Heart left ventricle (tissue), 16 donors: ENCODE data around the gene ORM1. TPM values are rescaled to one million over a fixed set of nuclear protein-coding genes. Genes with fewer than 3 reads are reported as not detected.

ENCODE experiments used
- ATAC-seq, 4 donors: fragments of 200-7000 bp; cut with Tn5 transposase; one replicate each; pipeline ENCODE4 v1.9.1; 2020 to 2022; ENCODE audit warnings: moderate library complexity in 4 of 4, mild to moderate bottlenecking in 3 of 4, moderate number of reproducible peaks in 1 of 4
- DNase-seq, 5 donors: peaks; one replicate each; pipeline ENCODE4 v3.0.0-alpha.2; 2020
- H3K27ac ChIP-seq, 12 donors: fragments of 200-600 bp; sonication (generic) in 4 of 12; one replicate each; pipeline versions ENCODE4 v1.5.0 to v1.8.0; 2016 to 2022; ENCODE audit warnings: mild to moderate bottlenecking in 2 of 12
- H3K27me3 ChIP-seq, 9 donors: fragments of 200-600 bp; sonication (generic) in 2 of 9; one replicate each; pipeline versions ENCODE4 v1.5.1 to v1.8.0; 2016 to 2022; ENCODE audit warnings: mild to moderate bottlenecking in 3 of 9
- H3K36me3 ChIP-seq, 9 donors: fragments of 200-600 bp; sonication (generic) in 2 of 9; one replicate each; pipeline versions ENCODE4 v1.5.0 to v1.8.0; 2018 to 2022; ENCODE audit warnings: mild to moderate bottlenecking in 2 of 9
- H3K4me1 ChIP-seq, 12 donors: fragments of 200-600 bp; sonication (generic) in 4 of 12; one replicate each; pipeline versions ENCODE4 v1.5.0 to v1.8.0; 2016 to 2022; ENCODE audit warnings: mild to moderate bottlenecking in 3 of 12
- H3K4me3 ChIP-seq, 12 donors: fragments of 200-600 bp; sonication (generic) in 4 of 12; one replicate each; pipeline versions ENCODE4 v1.5.0 to v1.8.0; 2017 to 2022; ENCODE audit warnings: mild to moderate bottlenecking in 9 of 12, moderate library complexity in 4 of 12
- H3K9me3 ChIP-seq, 12 donors: fragments of 200-600 bp; sonication (generic) in 4 of 12; one replicate each; pipeline versions ENCODE4 v1.5.0 to v1.8.0; 2016 to 2022; ENCODE audit warnings: mild to moderate bottlenecking in 1 of 12
- CTCF ChIP-seq, 12 donors: fragments of 200-600 bp; sonication (generic) in 4 of 12; IDR thresholded peaks; one replicate each; pipeline versions ENCODE4 v1.5.0 to v1.8.0; 2018 to 2022; ENCODE audit warnings: antibody characterized with exemption in 12 of 12, mild to moderate bottlenecking in 5 of 12
- POLR2A ChIP-seq, 2 donors: fragments of 450-650 bp; IDR thresholded peaks; one replicate each; pipeline ENCODE4 v1.6.1; 2017; ENCODE audit warnings: antibody characterized with exemption in 2 of 2, mild to moderate bottlenecking in 2 of 2, moderate library complexity in 2 of 2
- WGBS, 4 donors: extraction: QIAGEN DNeasy Blood & Tissue Kit in 2 of 4; methylation state at CpG; one replicate each; pipeline versions ENCODE4 v1.1.5 to v1.1.7; 2013 to 2018; 5-methylcytosine and 5-hydroxymethylcytosine counted together
- intact Hi-C, 10 donors: fragments of 100-400 bp; cut with DNase I; formaldehyde crosslinking; loops; one replicate each; pipeline versions ENCODE4 v1.11.1 to v1.14.2; 2022
- polyA plus RNA-seq, 2 donors: library from polyadenylated mRNA; stranded (reverse); fragments of 200-250 nt; gene quantifications; one replicate each; pipeline ENCODE4 v1.2.3, GENCODE V29; 2013
- total RNA-seq, 9 donors: library from RNA; depleted of rRNA in 2 of 9; stranded (reverse); fragments of >200 nt in 2 of 9; fragmentation: NEBNext Ultra II Directional in 3 of 9; extraction: Animal tissue kit (Norgen Biotek cat#: 25700) in 3 of 9; gene quantifications; one replicate each; pipeline versions ENCODE4 v1.1.0 to v1.2.4, GENCODE V29; 2016 to 2023
- donor health status: ischemic (EF 13 %, LVEDD 7.1; RV severe dilation, severe dysfunction).
- donor health status: healthy with polysubstance abuse.
- donor health status: DM: no; HTN: yes; CAD: no.
- donor health status: DM: no; HTN: no; CAD: no.
- donor health status: ischemic (EF 25% LVEDD 6.9; RV normal size, moderate dysfunction).
- donor health status: ischemic (EF 25% LVEDD 5.7; RV mildly dilated, moderate dysfunction).
- donor health status: healthy.
- donor health status: DM: yes; HTN: yes; CAD: no.
- donor health status: ischemic (EF 35%, LVEDD 5.7; RV mildly dilated, moderate dysfunction).
- donor health status: nonischemic (EF 11% LVEDD 7.7; RV severe dilation, severe dysfunction).
- donor health status: DM: yes; HTN: yes; CAD: no.
- donor health status: PGD.
- donor health status: ischemic (EF 29% LVEDD 5.4; RV normal size, mild dysfunction).
- donor health status: nonischemic (EF 23%, LVEDD 6.1; RV moderate dilation, normal function).

The ORM1 gene
- total and polyA plus RNA-seq, 11 donors = 0.51 to 1.00 (median 0.80) TPM; not detected in 8

- intact Hi-C loops = loop anchor here in 1 of 10 donors (5.0 kb wide), 1 partner anchor 621 kb away; no protein-coding TSS in a partner anchor
- H3K4me1 ChIP-seq = peaks cover 0 to 6% (median 2%) of the 10 kb centered on the region in 12 donors
- TF ChIP-seq POLR2A (IDR thresholded peaks at IDR 0.05) = no peak
- no peak for TF ChIP-seq CTCF (IDR thresholded peaks at IDR 0.05)
- ATAC-seq (no peak), DNase-seq (peak in 1 of 5 donors; percentile 6)
- H3K27ac ChIP-seq = no peak overlapping the region
- WGBS, 4 donors = 73 to 91% (median 84%) methylated on average over 5 of the region's 5 CpGs
- no peaks in the 10 kb centered on the region for H3K9me3 ChIP-seq
- peaks cover 0 to 18% (median 5%) of the 10 kb centered on the region in 9 donors for H3K36me3 ChIP-seq
- no peaks in the 10 kb centered on the region for H3K27me3 ChIP-seq
- H3K4me3 ChIP-seq = no peak overlapping the region
Observed at GRCh38 chr9:114303571-114303970, 19.3 kb upstream of the ORM1 start.

- DNase-seq (no peak), ATAC-seq (no peak)
- no peaks in the 10 kb centered on the region for H3K27me3 ChIP-seq
- H3K4me1 ChIP-seq = peaks cover 0 to 6% (median 2%) of the 10 kb centered on the region in 12 donors
- no peaks in the 10 kb centered on the region for H3K9me3 ChIP-seq
- no peak overlapping the region for H3K27ac ChIP-seq
- no peak overlapping the region for H3K4me3 ChIP-seq
- H3K36me3 ChIP-seq = peaks cover 0 to 17% (median 5%) of the 10 kb centered on the region in 9 donors
- WGBS, 4 donors = 93 to 95% (median 94%) methylated on average over 4 of the region's 4 CpGs
- TF ChIP-seq POLR2A (IDR thresholded peaks at IDR 0.05) (no peak), CTCF (IDR thresholded peaks at IDR 0.05) (no peak)
- intact Hi-C loops = loop anchor here in 1 of 10 donors (5.0 kb wide), 1 partner anchor 622 kb away; no protein-coding TSS in a partner anchor
Observed at GRCh38 chr9:114303977-114304376, 18.9 kb upstream of the ORM1 start.

- no peak for ATAC-seq
- Histone ChIP-seq H3K4me3 (no peak overlapping the region), H3K4me1 (peaks cover 0 to 6% (median 2%) of the 10 kb centered on the region in 12 donors), H3K9me3 (no peaks in the 10 kb centered on the region), H3K36me3 (peaks cover 0 to 11% (median 5%) of the 10 kb centered on the region in 9 donors), H3K27ac (no peak overlapping the region), H3K27me3 (no peaks in the 10 kb centered on the region)
- 87 to 93% (median 91%) methylated on average over 10 of the region's 10 CpGs for WGBS, 4 donors
- TF ChIP-seq POLR2A (IDR thresholded peaks at IDR 0.05) (no peak), CTCF (IDR thresholded peaks at IDR 0.05) (no peak)
- peak in 2 of 5 donors; percentile 3 for DNase-seq
- intact Hi-C loops = loop anchor here in 1 of 10 donors (5.0 kb wide), 1 partner anchor 622 kb away; no protein-coding TSS in a partner anchor
Observed at GRCh38 chr9:114304416-114305188, 18.3 kb upstream of the ORM1 start.

GRCh38 chr9:114307899-114308267, 15.0 kb upstream of the ORM1 start:
- 92 to 95% (median 94%) methylated on average over 6 of the region's 6 CpGs for WGBS, 4 donors
- intact Hi-C loops = no loop called here
- TF ChIP-seq CTCF (IDR thresholded peaks at IDR 0.05) (no peak), POLR2A (IDR thresholded peaks at IDR 0.05) (no peak)
- H3K27me3 ChIP-seq = no peaks in the 10 kb centered on the region
- peaks cover 0 to 6% (median 2%) of the 10 kb centered on the region in 12 donors for H3K4me1 ChIP-seq
- H3K4me3 ChIP-seq = no peak overlapping the region
- no peak overlapping the region for H3K27ac ChIP-seq
- ATAC-seq = no peak
- H3K9me3 ChIP-seq = no peaks in the 10 kb centered on the region
- DNase-seq = no peak
- peaks cover 0 to 12% (median 4%) of the 10 kb centered on the region in 9 donors for H3K36me3 ChIP-seq
